ENCODE results near the gene PTPN9. TPM values are rescaled to one million over a fixed set of nuclear protein-coding genes. Genes with fewer than 3 reads are reported as not detected.
"Not testable (repeated sequence)": the region's sequence is repeated elsewhere in the genome, so short reads cannot be mapped to it uniquely, and the experiment has no call there.

PTPN9 gene
- total and polyA plus RNA-seq, 2 experiments from 2014 or later = 19.9 to 30.6 TPM

- TF ChIP-seq EZH2 (IDR thresholded peaks at IDR 0.05; ENCODE audit: insufficient read depth, poor library complexity, severe bottlenecking) = no peak
- no peak for TF ChIP-seq EZH2phosphoT487 (IDR thresholded peaks at IDR 0.05; ENCODE audit: insufficient read depth, low read depth)
- H3K4me2 ChIP-seq (ENCODE audit: unreplicated experiment) = no peak overlapping the region
- H3K9ac ChIP-seq = no peak overlapping the region
- no peaks in the 10 kb centered on the region for H3K27me3 ChIP-seq (replicated peaks; ENCODE audit: insufficient read depth)
- H3K9me2 ChIP-seq (ENCODE audit: insufficient read depth) = no peaks in the 10 kb centered on the region
- H3K9me3 ChIP-seq (ENCODE audit: low read depth) = no peaks in the 10 kb centered on the region
- no peak overlapping the region for H3K4me3 ChIP-seq
- H3K27ac ChIP-seq = no peak overlapping the region
- no peaks in the 10 kb centered on the region; the same call in 1 of the 2 replicates for H4K20me1 ChIP-seq (ENCODE audit: insufficient read depth)
- no peaks in the 10 kb centered on the region for H3K79me2 ChIP-seq (ENCODE audit: insufficient read depth)
- no peak for DNase-seq
- H3K4me1 ChIP-seq (ENCODE audit: insufficient read depth) = no peaks in the 10 kb centered on the region
- peaks cover 8% of the 10 kb centered on the region; the same call in 1 of the 2 replicates for H3F3A ChIP-seq (ENCODE audit: insufficient read depth)
- H3K36me3 ChIP-seq (ENCODE audit: low read depth) = peaks cover 10% of the 10 kb centered on the region; the same call in 1 of the 2 replicates
- in situ Hi-C loops (cut with MboI) = no loop called here
- H2AFZ ChIP-seq = no peak overlapping the region
- WGBS, 2 experiments (ENCODE audit: low coverage in 1 of 2, low lambda C conversion rate in 2 of 2, missing lambda C conversion rate in 2 of 2) = 94 to 97% methylated on average over 1 of the region's 1 CpG
Measured at GRCh38 chr15:75483106-75483505, 96.0 kb downstream of the PTPN9 start.

- DNase-seq; H3K27me3 ChIP-seq (replicated peaks; ENCODE audit: insufficient read depth); H3F3A ChIP-seq (ENCODE audit: insufficient read depth); H2AFZ ChIP-seq; H3K4me3 ChIP-seq; H3K79me2 ChIP-seq (ENCODE audit: insufficient read depth); H3K9me2 ChIP-seq (ENCODE audit: insufficient read depth); H3K4me1 ChIP-seq (ENCODE audit: insufficient read depth); H3K27ac ChIP-seq; H3K9me3 ChIP-seq (ENCODE audit: low read depth); H3K4me2 ChIP-seq (ENCODE audit: unreplicated experiment); H3K9ac ChIP-seq; H4K20me1 ChIP-seq (ENCODE audit: insufficient read depth); in situ Hi-C loops (cut with MboI): not testable (repeated sequence)
- H3K36me3 ChIP-seq (ENCODE audit: low read depth) = peaks cover 22% of the 10 kb centered on the region; the same call in 1 of the 2 replicates
- WGBS, 2 experiments (ENCODE audit: low coverage in 1 of 2, low lambda C conversion rate in 2 of 2, missing lambda C conversion rate in 2 of 2) = 95 to 96% methylated on average over 23 to 45 of the region's 54 CpGs
Measured at GRCh38 chr15:75480463-75480862, 98.7 kb downstream of the PTPN9 start.

GRCh38 chr15:75479670-75480069 lies 99.4 kb downstream of the PTPN9 start:
- H3K4me1 ChIP-seq (ENCODE audit: insufficient read depth) = no peaks in the 10 kb centered on the region
- no peaks in the 10 kb centered on the region for H3K9me3 ChIP-seq (ENCODE audit: low read depth)
- 78 to 80% methylated on average over 2 of the region's 2 CpGs for WGBS, 2 experiments (ENCODE audit: low coverage in 1 of 2, low lambda C conversion rate in 2 of 2, missing lambda C conversion rate in 2 of 2)

GRCh38 chr15:75477094-75477493 lies 102.0 kb downstream of the PTPN9 start:
- H3K27ac ChIP-seq; H4K20me1 ChIP-seq (ENCODE audit: insufficient read depth); H3K9ac ChIP-seq; H3K4me1 ChIP-seq (ENCODE audit: insufficient read depth); H3K4me3 ChIP-seq; H3K9me2 ChIP-seq (ENCODE audit: insufficient read depth); H2AFZ ChIP-seq; DNase-seq; H3K27me3 ChIP-seq (replicated peaks; ENCODE audit: insufficient read depth); H3K79me2 ChIP-seq (ENCODE audit: insufficient read depth); H3F3A ChIP-seq (ENCODE audit: insufficient read depth); H3K9me3 ChIP-seq (ENCODE audit: low read depth); in situ Hi-C loops (cut with MboI); H3K4me2 ChIP-seq (ENCODE audit: unreplicated experiment): not testable (repeated sequence)
- H3K36me3 ChIP-seq (ENCODE audit: low read depth) = peaks cover 33% of the 10 kb centered on the region; the same call in 1 of the 2 replicates
- 97 to 98% methylated on average over 5 of the region's 5 CpGs for WGBS, 2 experiments (ENCODE audit: low coverage in 1 of 2, low lambda C conversion rate in 2 of 2, missing lambda C conversion rate in 2 of 2)

More at GRCh38 chr15:75479670-75480069, 99.4 kb downstream of the PTPN9 start:
- H3K27ac ChIP-seq = no peak overlapping the region
- no peaks in the 10 kb centered on the region for H3K9me2 ChIP-seq (ENCODE audit: insufficient read depth)
- H3K9ac ChIP-seq = no peak overlapping the region
- in situ Hi-C loops (cut with MboI) = no loop called here
- H3K4me3 ChIP-seq = no peak overlapping the region
- TF ChIP-seq EZH2 (IDR thresholded peaks at IDR 0.05; ENCODE audit: insufficient read depth, poor library complexity, severe bottlenecking) = no peak
- no peak for TF ChIP-seq EZH2phosphoT487 (IDR thresholded peaks at IDR 0.05; ENCODE audit: insufficient read depth, low read depth)
- H2AFZ ChIP-seq = no peak overlapping the region
- no peaks in the 10 kb centered on the region; the same call in 1 of the 2 replicates for H4K20me1 ChIP-seq (ENCODE audit: insufficient read depth)
- H3K36me3 ChIP-seq (ENCODE audit: low read depth) = peaks cover 22% of the 10 kb centered on the region; the same call in 1 of the 2 replicates
- peaks cover 8% of the 10 kb centered on the region; the same call in 1 of the 2 replicates for H3F3A ChIP-seq (ENCODE audit: insufficient read depth)
- no peak overlapping the region for H3K4me2 ChIP-seq (ENCODE audit: unreplicated experiment)
- no peaks in the 10 kb centered on the region for H3K27me3 ChIP-seq (replicated peaks; ENCODE audit: insufficient read depth)
- no peak for DNase-seq
- no peaks in the 10 kb centered on the region for H3K79me2 ChIP-seq (ENCODE audit: insufficient read depth)

GRCh38 chr15:75468913-75469598 lies 110.1 kb downstream of the PTPN9 start:
- Histone ChIP-seq H3K4me2 (ENCODE audit: unreplicated experiment) (no peak overlapping the region), H4K20me1 (ENCODE audit: insufficient read depth) (no peaks in the 10 kb centered on the region), H3K9me2 (ENCODE audit: insufficient read depth) (no peaks in the 10 kb centered on the region), H3K27me3 (replicated peaks; ENCODE audit: insufficient read depth) (no peaks in the 10 kb centered on the region), H2AFZ (no peak overlapping the region), H3K79me2 (ENCODE audit: insufficient read depth) (no peaks in the 10 kb centered on the region), H3F3A (ENCODE audit: insufficient read depth) (no peaks in the 10 kb centered on the region), H3K4me1 (ENCODE audit: insufficient read depth) (no peaks in the 10 kb centered on the region), H3K9ac (no peak overlapping the region), H3K36me3 (ENCODE audit: low read depth) (peaks cover 55% of the 10 kb centered on the region), H3K9me3 (ENCODE audit: low read depth) (no peaks in the 10 kb centered on the region), H3K4me3 (no peak overlapping the region), H3K27ac (no peak overlapping the region)
- WGBS, 2 experiments (ENCODE audit: low coverage in 1 of 2, low lambda C conversion rate in 2 of 2, missing lambda C conversion rate in 2 of 2) = 69 to 72% methylated on average over 2 of the region's 2 CpGs
- DNase-seq = no peak
- in situ Hi-C loops (cut with MboI) = no loop called here
- TF ChIP-seq EZH2 (IDR thresholded peaks at IDR 0.05; ENCODE audit: insufficient read depth, poor library complexity, severe bottlenecking) = no peak
- TF ChIP-seq EZH2phosphoT487 (IDR thresholded peaks at IDR 0.05; ENCODE audit: insufficient read depth, low read depth) = no peak

Data from GM23248 (cell line).